MM.1S (cell line): ENCODE results near the gene POGLUT2.

ENCODE experiments used
- CTCF ChIP-seq: fragments of 300-600 bp; sonication (generic); IDR thresholded peaks from 2 replicates; pipeline ENCODE4 v1.5.1; 2016; ENCODE audit warnings: antibody characterized with exemption, low read length, mixed read lengths
- EZH2 ChIP-seq: fragments of 300-600 bp; sonication (generic); optimal IDR thresholded peaks from 2 replicates; pipeline ENCODE3; 2017; ENCODE audit warnings: low read depth, mild to moderate bottlenecking, antibody characterized with exemption, low read length, mixed read lengths

GRCh38 chr13:102768909-102769308 is 29.9 kb downstream of the POGLUT2 start:
- TF ChIP-seq CTCF (no peak), EZH2 (no peak)
